Naive thymus-derived CD8-positive, alpha-beta T cell (primary cell): ENCODE data around the gene SCAMP2. TPM values are rescaled to one million over a fixed set of nuclear protein-coding genes. Genes with fewer than 3 reads are reported as not detected.

Source experiments
- ATAC-seq, 2 donors: fragments of 150-1000 bp; cut with Tn5 transposase in 1 of 2; sonication (Bioruptor Pico), chemical (Tn5 transposase) in 1 of 2; 1 replicate in 1 of 2; 2 replicates in 1 of 2; pipeline ENCODE4 v1.10.0; 2021; ENCODE audit warnings: mild to moderate bottlenecking in 2 of 2, moderate library complexity in 2 of 2
- POLR2A ChIA-PET: fragments of 350-600 bp; sonication (Branson Sonifier 250); formaldehyde crosslinking; loops from one replicate; lab custom pipeline; 2021; ENCODE audit warnings: antibody characterized with exemption; lab: Charles Lee
- DNase-seq, 10 donors: peaks; one replicate each; pipeline versions ENCODE4 v3.0.0 to v3.0.0-alpha.2; 2020 to 2022
- H3K27ac Mint-ChIP-seq, 10 donors: one replicate each; pipeline ENCODE4 v1.8.0; 2020 to 2022; ENCODE audit warnings: mild to moderate bottlenecking in 10 of 10, mixed read lengths in 10 of 10, moderate library complexity in 4 of 10, inconsistent platforms in 1 of 10
- H3K27me3 Mint-ChIP-seq, 5 donors: one replicate each; pipeline ENCODE4 v1.8.0; 2021 to 2022; ENCODE audit warnings: mixed read lengths in 5 of 5
- H3K36me3 Mint-ChIP-seq, 3 donors: one replicate each; pipeline ENCODE4 v1.8.0; 2020 to 2022; ENCODE audit warnings: mixed read lengths in 3 of 3, mild to moderate bottlenecking in 2 of 3, inconsistent platforms in 1 of 3
- H3K4me1 Mint-ChIP-seq, 4 donors: one replicate each; pipeline ENCODE4 v1.8.0; 2021 to 2022; ENCODE audit warnings: mixed read lengths in 4 of 4
- H3K4me3 Mint-ChIP-seq, 10 donors: one replicate each; pipeline ENCODE4 v1.8.0; 2020 to 2022; ENCODE audit warnings: mild to moderate bottlenecking in 10 of 10, mixed read lengths in 10 of 10, moderate library complexity in 6 of 10, inconsistent platforms in 1 of 10
- H3K9me3 Mint-ChIP-seq, 9 donors: one replicate each; pipeline ENCODE4 v1.8.0; 2020 to 2022; ENCODE audit warnings: mixed read lengths in 9 of 9, mild to moderate bottlenecking in 3 of 9, inconsistent platforms in 1 of 9, moderate library complexity in 1 of 9
- polyA plus RNA-seq, 3 donors: library from polyadenylated mRNA; unstranded; fragments of 300-500 nt; fragmentation: Illumina TruSeq; gene quantifications; one replicate each; pipeline ENCODE4 v1.2.3, GENCODE V29; 2021
- total RNA-seq, 8 experiments: library from RNA in 2 of 8; stranded (reverse) in 2 of 8; gene quantifications; one replicate each; pipeline ENCODE4 v1.2.3 and lab custom pipeline; 2021 to 2026

The SCAMP2 gene
- total and polyA plus RNA-seq, 5 experiments from 2014 or later: 109 to 121 (median 117) TPM

DNA sequence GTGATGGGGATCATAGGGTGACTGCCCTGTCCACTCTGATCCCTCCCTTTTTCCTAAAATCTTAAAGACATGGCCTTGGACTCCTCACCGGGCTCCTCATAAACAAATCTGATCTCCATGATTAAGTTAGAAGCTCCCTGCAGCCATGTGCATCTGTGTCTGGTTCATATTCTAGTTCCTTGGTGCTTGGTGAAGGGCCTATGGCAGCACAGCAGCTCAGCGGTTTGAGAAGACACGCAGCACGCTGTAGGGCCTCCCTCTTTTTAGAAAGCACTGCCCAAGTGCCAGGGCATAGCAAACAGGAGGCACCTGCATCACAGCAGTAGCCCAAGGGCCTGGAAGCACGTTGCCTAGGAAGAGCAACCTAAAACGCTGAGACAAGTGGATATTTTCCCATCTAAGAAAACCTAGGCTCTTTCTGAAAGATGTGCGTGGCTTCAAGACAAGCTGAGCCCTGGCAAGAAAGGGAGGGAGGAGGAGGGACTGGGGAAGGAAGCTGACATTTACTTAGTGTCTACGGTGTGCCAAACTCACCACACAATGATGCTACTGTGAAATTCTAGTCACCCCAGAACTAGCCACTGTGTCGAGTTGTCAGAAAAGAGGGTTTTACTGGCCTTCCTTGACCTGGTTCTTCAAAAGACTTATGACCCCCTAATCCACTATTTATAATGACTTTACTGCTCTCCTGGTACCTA lies 15.3 kb downstream of the SCAMP2 start:
- Mint-ChIP-seq H3K27me3 (no peaks in the 10 kb centered on the region), H3K4me3 (peak overlapping the region in 6 of 10 donors; percentile 7 to 52 (median 18)), H3K36me3 (peaks cover 0 to 24% (median 0%) of the 10 kb centered on the region in 3 donors), H3K27ac (peak overlapping the region; percentile 43 to 89 (median 72)), H3K9me3 (no peaks in the 10 kb centered on the region), H3K4me1 (peaks cover 20 to 52% (median 44%) of the 10 kb centered on the region in 4 donors)
- POLR2A ChIA-PET: interaction anchor here (0.5 to 1.9 kb wide), 8 partner anchors 9 to 242 kb away, joined by 3 to 8 read pairs (median 4); partner anchors contain the start of genes CLK3, FAM219B and SCAMP2
- DNase-seq (no peak), ATAC-seq (peak in 1 of 2 donors; percentile 57)

DNA sequence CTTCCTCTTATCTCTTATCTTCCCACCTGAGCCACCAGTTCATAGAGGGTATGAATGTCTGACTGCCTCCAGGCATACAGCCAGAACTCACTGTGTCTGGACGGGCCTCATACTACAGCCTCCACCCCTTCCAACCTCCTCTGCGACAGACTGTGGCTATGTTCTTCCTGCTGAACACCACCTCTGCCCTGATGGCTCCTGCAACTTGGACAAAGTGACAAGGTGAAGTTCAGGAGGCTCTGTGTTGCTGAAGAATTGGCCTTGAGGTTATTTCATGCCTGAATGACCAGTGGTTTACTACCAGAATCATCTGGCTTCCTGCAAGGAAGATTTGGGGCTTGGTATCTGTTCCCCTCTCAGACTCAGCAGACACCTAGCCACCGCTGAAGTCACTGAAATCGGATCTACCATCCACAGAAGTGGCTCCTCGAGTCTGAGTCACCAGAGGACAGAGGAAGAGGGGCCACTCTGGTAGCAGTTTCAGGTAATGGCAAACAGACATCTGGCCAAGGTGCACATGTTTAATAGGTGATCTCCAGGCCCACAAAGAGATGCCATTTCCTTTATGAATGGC lies 16.0 kb downstream of the SCAMP2 start:
- DNase-seq (no peak), ATAC-seq (no peak)
- no peak overlapping the region for H3K4me3 Mint-ChIP-seq
- H3K27ac Mint-ChIP-seq: peak overlapping the region; percentile 55 to 89 (median 82)
- peaks cover 20 to 49% (median 44%) of the 10 kb centered on the region in 4 donors for H3K4me1 Mint-ChIP-seq
- no peaks in the 10 kb centered on the region for H3K9me3 Mint-ChIP-seq
- no peaks in the 10 kb centered on the region for H3K27me3 Mint-ChIP-seq
- POLR2A ChIA-PET: interaction anchor here (0.9 to 1.9 kb wide), 3 partner anchors 12 to 50 kb away, joined by 4 to 7 read pairs (median 7); partner anchors contain the start of gene SCAMP2
- H3K36me3 Mint-ChIP-seq: peaks cover 0 to 31% (median 0%) of the 10 kb centered on the region in 3 donors

DNA sequence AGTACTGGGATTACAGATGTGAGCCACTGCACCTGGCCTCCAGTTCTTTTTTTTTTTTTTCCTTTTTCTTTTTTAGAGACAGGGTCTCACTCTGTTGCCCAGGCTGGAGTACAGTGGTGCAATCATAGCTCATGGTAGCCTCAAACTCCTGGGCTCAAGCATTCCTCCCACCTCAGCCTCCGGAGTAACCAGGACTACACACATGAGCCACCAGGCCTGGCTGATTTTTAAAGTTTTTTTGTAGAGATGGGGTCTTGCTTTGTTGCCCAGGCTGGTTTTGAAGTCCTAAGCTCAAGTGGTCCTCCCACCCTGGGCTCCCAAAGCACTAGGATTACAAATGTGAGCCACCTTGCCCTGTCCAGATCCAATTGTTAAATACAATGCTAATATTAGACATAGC lies 16.6 kb downstream of the SCAMP2 start:
- ATAC-seq (no peak), DNase-seq (no peak)
- H3K9me3 Mint-ChIP-seq: no peaks in the 10 kb centered on the region
- H3K36me3 Mint-ChIP-seq: peaks cover 0 to 34% (median 2%) of the 10 kb centered on the region in 3 donors
- no peak overlapping the region for H3K4me3 Mint-ChIP-seq
- peaks cover 20 to 47% (median 44%) of the 10 kb centered on the region in 4 donors for H3K4me1 Mint-ChIP-seq
- peak overlapping the region in 7 of 10 donors; percentile 18 to 89 (median 78) for H3K27ac Mint-ChIP-seq
- H3K27me3 Mint-ChIP-seq: no peaks in the 10 kb centered on the region
- POLR2A ChIA-PET: interaction anchor here (0.9 to 1.0 kb wide), 3 partner anchors 10 to 51 kb away, joined by 3 to 4 read pairs (median 3); no protein-coding TSS in a partner anchor

DNA sequence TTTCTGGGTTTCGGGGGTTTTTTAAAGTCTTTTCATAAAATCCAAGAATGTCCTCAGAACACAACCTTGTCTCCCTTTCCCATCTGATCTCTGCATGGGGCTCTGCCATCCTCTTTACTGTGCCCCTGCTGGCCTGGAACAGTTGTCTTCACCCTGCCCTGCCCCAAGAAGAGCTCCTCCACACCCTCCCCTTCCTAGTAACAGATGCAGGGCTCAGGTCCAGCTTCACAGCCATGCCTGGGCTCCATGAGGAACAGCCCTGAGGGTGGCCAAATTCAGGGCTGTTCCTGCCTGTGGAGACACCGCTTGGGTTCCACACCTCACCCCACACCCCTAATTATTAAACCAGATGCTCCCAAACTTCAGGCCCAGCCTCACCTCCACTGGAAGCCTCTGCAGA lies 17.3 kb downstream of the SCAMP2 start:
- H3K27ac Mint-ChIP-seq: peak overlapping the region in 9 of 10 donors; percentile 31 to 93 (median 68)
- ATAC-seq (no peak), DNase-seq (no peak)
- POLR2A ChIA-PET: interaction anchor here (0.6 to 1.2 kb wide), 8 partner anchors 9 to 89 kb away, joined by 3 to 5 read pairs (median 3); no protein-coding TSS in a partner anchor
- peak overlapping the region in 1 of 10 donors; percentile 30 for H3K4me3 Mint-ChIP-seq
- H3K4me1 Mint-ChIP-seq: peaks cover 20 to 42% (median 40%) of the 10 kb centered on the region in 4 donors
- peaks cover 0 to 41% (median 4%) of the 10 kb centered on the region in 3 donors for H3K36me3 Mint-ChIP-seq
- H3K27me3 Mint-ChIP-seq: no peaks in the 10 kb centered on the region
- H3K9me3 Mint-ChIP-seq: no peaks in the 10 kb centered on the region

DNA sequence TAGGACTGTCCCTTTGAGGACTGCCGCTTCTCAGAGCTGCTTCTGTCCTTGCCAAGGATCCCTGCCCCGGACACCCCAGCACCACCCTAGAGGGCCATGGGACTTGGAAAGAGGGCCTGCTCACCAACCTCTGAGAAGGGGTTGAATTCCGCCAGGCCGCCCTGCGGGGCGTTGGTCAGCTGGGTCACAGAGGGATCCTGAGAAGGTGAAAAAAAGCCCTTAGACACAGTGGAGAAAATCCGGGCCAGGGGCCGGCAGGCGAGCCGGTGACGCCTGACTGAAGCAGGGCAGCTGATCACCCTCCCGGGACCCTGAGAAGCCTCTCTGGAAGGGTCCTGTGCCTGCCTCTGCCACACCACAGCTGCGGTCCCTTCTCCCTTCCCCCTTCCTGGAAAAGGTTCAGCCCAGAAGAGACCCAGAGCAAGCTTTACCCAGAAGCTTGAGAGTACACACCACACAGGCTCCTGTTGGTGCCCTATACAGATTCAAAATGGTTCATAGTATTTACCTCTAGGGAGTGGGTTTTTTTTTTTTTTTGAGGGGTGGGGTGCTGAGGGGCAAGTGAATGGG lies 18.6 kb downstream of the SCAMP2 start:
- peaks cover 0 to 50% (median 6%) of the 10 kb centered on the region in 3 donors for H3K36me3 Mint-ChIP-seq

DNA sequence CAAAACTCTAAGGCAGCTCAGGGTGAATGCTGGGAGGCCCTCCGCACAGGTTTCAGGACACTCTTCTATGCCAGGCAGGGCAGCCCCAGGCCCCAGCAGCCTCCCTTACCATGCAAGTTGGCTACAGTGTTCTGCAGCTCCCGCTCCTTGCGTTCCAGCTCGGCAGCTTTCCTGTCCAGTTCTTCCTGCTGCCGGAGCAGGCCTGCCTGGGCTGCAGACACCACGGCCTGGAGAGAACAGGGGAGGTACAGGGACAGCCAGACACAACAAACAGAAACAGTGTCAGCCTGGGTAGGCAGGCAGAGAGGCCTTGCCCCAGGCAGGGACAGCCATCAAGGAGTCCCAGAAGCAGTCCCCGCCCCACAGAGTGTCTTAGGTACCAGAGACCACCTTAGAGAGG lies 21.2 kb downstream of the SCAMP2 start:
- H3K9me3 Mint-ChIP-seq: no peaks in the 10 kb centered on the region

More for the DNA sequence above, 18.6 kb downstream of the SCAMP2 start:
- Mint-ChIP-seq H3K9me3 (no peaks in the 10 kb centered on the region), H3K4me3 (no peak overlapping the region), H3K27ac (peak overlapping the region in 1 of 10 donors; percentile 49), H3K4me1 (peaks cover 20 to 39% (median 35%) of the 10 kb centered on the region in 4 donors), H3K27me3 (no peaks in the 10 kb centered on the region)
- DNase-seq (no peak), ATAC-seq (no peak)
- POLR2A ChIA-PET: interaction anchor here (2.6 kb wide), 1 partner anchor 11 kb away, joined by 8 read pairs; the partner anchor contains the start of gene ULK3

DNA sequence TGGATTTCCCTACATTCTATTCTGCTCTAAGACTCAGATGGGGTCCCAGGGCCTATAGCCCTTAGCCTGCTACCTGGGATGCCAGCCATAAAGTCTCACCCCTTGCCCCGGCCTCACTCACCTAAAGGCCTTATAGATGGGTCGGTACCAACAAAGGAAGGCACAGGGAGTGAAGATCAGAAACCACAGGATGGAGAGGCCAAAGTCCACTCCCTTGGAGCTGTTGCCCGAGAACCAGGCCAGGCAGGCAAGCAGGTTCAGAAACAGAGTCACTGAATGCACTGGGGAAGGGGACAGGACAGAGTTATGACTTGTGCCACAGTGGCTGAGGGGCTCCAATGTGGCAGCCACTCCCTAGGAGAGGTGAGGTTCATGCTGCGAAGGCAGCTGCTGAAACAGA lies 22.8 kb downstream of the SCAMP2 start:
- H3K9me3 Mint-ChIP-seq: no peaks in the 10 kb centered on the region
- ATAC-seq (no peak), DNase-seq (no peak)
- H3K4me1 Mint-ChIP-seq: peaks cover 8 to 14% (median 13%) of the 10 kb centered on the region in 4 donors
- POLR2A ChIA-PET: interaction anchor here (1.5 kb wide), 2 partner anchors 20 to 47 kb away, joined by 3 to 6 read pairs; no protein-coding TSS in a partner anchor
- peaks cover 0 to 59% (median 10%) of the 10 kb centered on the region in 3 donors for H3K36me3 Mint-ChIP-seq
- H3K27me3 Mint-ChIP-seq: no peaks in the 10 kb centered on the region
- H3K27ac Mint-ChIP-seq: peak overlapping the region in 3 of 10 donors; percentile 19 to 57 (median 56)
- no peak overlapping the region for H3K4me3 Mint-ChIP-seq

More for the DNA sequence above, 21.2 kb downstream of the SCAMP2 start:
- Mint-ChIP-seq H3K4me3 (no peak overlapping the region), H3K27me3 (no peaks in the 10 kb centered on the region), H3K27ac (peak overlapping the region in 3 of 10 donors; percentile 64 to 65 (median 65)), H3K36me3 (peaks cover 0 to 65% (median 8%) of the 10 kb centered on the region in 3 donors), H3K4me1 (peaks cover 7 to 14% (median 11%) of the 10 kb centered on the region in 4 donors)
- POLR2A ChIA-PET: interaction anchor here (0.6 to 2.6 kb wide), 6 partner anchors 9 to 45 kb away, joined by 3 to 8 read pairs (median 4); partner anchors contain the start of gene ULK3
- ATAC-seq (no peak), DNase-seq (no peak)

DNA sequence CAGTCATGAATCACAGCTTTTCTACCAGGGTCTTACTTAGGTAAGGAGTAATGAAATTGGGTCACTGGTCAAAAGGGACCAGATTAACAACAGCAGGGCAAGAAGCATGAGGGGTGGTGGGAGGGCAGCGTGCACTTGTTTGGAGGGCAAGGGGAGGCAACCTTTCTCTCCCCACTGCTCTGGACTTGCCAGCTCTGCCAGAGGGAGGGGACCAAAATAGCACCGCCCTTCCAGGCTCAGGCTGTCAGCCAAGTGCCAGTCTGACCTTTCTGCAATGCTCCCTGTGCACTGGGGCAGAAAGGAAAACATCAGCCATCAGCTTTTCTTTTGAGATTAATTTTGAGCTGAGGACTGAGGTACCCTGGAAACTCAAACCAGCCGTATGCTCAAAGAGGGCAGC lies 25.7 kb downstream of the SCAMP2 start:
- Mint-ChIP-seq H3K4me3 (peak overlapping the region in 1 of 10 donors; percentile 15), H3K27me3 (no peaks in the 10 kb centered on the region), H3K9me3 (no peaks in the 10 kb centered on the region), H3K4me1 (peaks cover 18 to 37% (median 33%) of the 10 kb centered on the region in 4 donors), H3K27ac (peak overlapping the region in 9 of 10 donors; percentile 53 to 87 (median 66)), H3K36me3 (peaks cover 0 to 47% (median 10%) of the 10 kb centered on the region in 3 donors)
- ATAC-seq: no peak
- DNase-seq: no peak
- POLR2A ChIA-PET: interaction anchor here (0.6 to 7.6 kb wide), 8 partner anchors 8 to 217 kb away, joined by 3 to 68 read pairs (median 4); partner anchors contain the start of gene SCAMP2

DNA sequence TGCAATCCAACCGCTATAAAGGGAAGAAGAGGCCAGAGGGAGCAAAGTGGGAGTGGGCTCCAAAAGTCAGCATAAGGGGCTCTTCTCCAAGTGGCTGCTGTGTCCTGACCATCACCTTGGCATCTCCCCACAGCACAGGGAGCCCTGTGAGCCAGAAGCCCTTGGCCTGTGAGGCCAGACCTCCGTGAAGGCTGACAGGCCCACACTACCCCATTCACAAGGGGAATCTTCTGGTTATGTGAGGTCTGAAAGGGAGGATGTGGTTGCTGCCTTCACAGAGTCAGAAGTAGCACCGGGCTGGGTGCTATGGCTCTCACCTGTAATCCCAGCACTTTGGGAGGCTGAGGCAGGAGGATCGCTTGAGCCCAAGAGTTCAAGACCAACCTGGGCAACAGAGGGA lies 27.6 kb downstream of the SCAMP2 start:
- H3K9me3 Mint-ChIP-seq: no peaks in the 10 kb centered on the region
- H3K27me3 Mint-ChIP-seq: no peaks in the 10 kb centered on the region
- H3K27ac Mint-ChIP-seq: peak overlapping the region; percentile 90 to 98 (median 94)
- peak overlapping the region; percentile 61 to 92 (median 82) for H3K4me3 Mint-ChIP-seq
- peaks cover 0 to 37% (median 6%) of the 10 kb centered on the region in 3 donors for H3K36me3 Mint-ChIP-seq
- peaks cover 28 to 55% (median 50%) of the 10 kb centered on the region in 4 donors for H3K4me1 Mint-ChIP-seq
- DNase-seq: peak in 2 of 10 donors; percentile 28 to 31
- POLR2A ChIA-PET: interaction anchor here (1.1 to 7.6 kb wide), 8 partner anchors 14 to 65 kb away, joined by 3 to 68 read pairs (median 8); partner anchors contain the start of genes CSK, FAM219B and SCAMP2
- ATAC-seq: peak in 1 of 2 donors; percentile 17

DNA sequence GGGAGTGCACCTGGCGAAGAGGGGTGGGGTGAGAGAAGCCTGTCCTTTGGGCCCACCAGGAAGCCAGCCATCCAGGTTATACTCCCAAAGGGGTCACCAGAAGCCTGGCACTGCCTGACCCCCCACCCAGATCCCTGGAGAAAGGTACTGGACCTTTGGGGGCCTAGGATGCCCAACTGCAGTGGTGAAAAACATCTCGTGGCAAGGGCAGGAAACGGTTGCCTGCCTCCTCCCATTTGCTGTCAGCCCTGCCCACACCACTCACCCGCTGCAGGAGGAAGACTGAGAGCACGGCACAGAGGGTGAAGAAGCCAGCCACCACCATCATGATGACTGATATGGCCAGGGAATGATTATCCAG lies 28.0 kb downstream of the SCAMP2 start:
- Mint-ChIP-seq H3K27ac (peak overlapping the region; percentile 90 to 98 (median 94)), H3K4me3 (peak overlapping the region; percentile 61 to 92 (median 82)), H3K4me1 (peaks cover 29 to 56% (median 51%) of the 10 kb centered on the region in 4 donors), H3K36me3 (peaks cover 0 to 33% (median 6%) of the 10 kb centered on the region in 3 donors), H3K27me3 (no peaks in the 10 kb centered on the region), H3K9me3 (no peaks in the 10 kb centered on the region)
- DNase-seq: peak; percentile 15 to 72 (median 46)
- ATAC-seq: peak; percentile 43 to 48
- POLR2A ChIA-PET: interaction anchor here (0.9 to 7.6 kb wide), 17 partner anchors 11 to 74 kb away, joined by 3 to 68 read pairs (median 7); partner anchors contain the start of genes CSK, FAM219B, MPI and SCAMP2

DNA sequence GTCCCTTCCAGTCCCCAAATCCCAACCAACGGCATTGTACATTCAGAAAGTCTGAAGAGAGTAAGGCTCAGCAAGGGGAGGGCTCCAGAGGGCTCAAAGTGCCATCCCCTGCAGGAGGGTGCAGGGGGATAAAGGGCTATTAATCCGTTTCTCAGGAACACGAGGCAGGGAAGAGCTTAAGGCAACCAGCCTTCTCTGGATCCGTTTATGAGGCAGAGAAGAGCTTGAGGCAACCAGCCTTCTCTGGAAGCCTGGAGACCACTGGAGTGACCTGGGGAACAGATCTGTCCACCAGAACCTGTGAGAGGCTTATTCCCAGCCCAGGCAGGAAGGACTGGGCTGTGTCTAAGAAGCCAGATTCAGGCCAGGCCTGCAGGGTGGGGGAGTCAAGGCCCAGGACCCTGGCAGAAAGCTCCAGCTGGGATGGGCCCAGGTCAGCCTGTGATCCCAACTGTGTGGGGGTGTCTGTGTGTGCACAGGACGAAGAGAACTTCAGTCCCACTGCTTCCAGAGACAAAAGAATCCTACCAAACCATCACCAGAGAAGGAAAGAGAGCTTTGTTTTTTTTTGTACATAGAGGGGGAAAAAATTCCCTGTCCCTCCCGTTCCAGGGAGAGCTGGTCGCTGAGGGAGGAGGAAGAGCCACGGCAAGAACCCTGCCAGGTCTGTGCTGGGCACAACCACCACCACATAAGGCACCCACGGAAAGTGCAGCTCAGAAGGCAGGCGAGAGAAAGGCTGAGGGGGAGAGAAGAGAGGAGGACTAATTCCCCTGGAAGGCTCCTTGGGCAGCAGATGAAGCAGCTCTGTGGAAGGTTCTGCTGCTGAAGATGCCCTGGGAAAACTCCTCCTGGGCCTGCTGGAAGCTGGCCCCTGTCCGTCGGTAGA lies 28.6 kb downstream of the SCAMP2 start:
- no peaks in the 10 kb centered on the region for H3K9me3 Mint-ChIP-seq
- H3K27ac Mint-ChIP-seq: peak overlapping the region; percentile 90 to 98 (median 94)
- peaks cover 29 to 56% (median 51%) of the 10 kb centered on the region in 4 donors for H3K4me1 Mint-ChIP-seq
- POLR2A ChIA-PET: interaction anchor here (0.5 to 7.6 kb wide), 21 partner anchors 9 to 527 kb away, joined by 3 to 68 read pairs (median 5); partner anchors contain the start of genes COX5A, CSK, FAM219B and MPI
- ATAC-seq (peak in 1 of 2 donors; percentile 3), DNase-seq (peak in 1 of 10 donors; percentile 15)
- H3K4me3 Mint-ChIP-seq: peak overlapping the region; percentile 61 to 92 (median 82)
- H3K36me3 Mint-ChIP-seq: peaks cover 0 to 28% (median 5%) of the 10 kb centered on the region in 3 donors
- no peaks in the 10 kb centered on the region for H3K27me3 Mint-ChIP-seq
